Measurements from ENCODE around the gene GULP1.

The GULP1 gene

DNA sequence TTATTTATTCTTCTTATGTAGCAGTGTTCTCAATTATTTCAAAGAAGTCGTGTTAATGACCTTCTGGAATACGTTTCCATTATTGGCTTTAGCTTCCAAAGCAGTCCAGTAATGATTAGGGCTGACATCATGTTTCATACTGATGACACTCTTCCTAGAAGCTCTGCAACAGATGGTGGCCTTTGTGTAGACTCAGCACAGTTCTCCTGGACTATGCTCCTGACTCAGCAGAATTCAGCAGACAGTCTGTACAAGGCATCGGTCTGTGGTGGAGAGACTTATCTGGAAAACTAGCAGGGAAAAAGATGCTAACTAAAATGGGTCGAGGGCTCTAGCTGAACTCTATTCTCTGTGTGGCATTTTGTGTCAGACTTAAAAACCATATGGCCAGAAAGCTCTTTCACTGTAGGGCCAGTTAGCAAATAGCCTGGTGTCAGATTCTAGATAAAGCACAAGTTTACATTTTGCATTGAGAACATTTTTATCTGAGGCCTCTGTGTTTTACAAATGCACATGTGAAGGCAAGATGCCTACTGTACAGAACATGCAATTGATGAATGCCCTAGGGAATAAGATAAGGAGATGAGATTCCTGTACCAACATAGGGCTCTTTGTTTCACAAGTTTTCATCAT is 35.1 kb downstream of the GULP1 start:
- no peak for DNase-seq

DNA sequence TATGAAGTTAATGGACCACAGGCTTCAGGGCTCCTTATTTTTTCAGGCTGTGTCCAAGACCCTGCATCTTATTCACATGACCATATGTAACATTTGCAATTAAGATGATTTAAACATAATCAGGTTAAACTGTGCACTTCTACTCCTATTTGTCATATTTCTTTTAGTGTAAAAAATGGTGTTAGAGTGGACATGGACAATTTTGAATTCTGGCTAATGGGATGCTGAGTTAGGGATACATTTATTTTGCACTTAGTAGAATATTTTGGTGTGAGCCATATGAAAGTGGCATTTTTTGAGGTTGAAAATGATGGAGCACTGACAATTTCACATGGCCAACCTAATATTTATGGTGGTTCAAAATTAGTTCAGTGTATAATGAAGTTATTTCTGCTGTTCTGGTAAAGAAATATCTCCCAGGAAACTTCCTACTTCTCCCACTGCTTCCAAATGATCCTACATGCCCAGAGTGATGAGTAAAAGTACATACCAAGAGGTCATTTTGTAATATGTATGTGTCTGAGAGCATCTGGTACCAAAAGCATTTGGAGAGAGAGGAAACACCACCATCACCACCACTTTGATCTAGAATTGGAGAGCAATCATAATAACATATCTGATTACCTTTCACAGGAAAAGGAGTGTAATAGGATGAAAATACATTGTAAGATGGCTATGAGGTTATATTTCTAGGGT is 36.0 kb downstream of the GULP1 start:
- no peak for DNase-seq

DNA sequence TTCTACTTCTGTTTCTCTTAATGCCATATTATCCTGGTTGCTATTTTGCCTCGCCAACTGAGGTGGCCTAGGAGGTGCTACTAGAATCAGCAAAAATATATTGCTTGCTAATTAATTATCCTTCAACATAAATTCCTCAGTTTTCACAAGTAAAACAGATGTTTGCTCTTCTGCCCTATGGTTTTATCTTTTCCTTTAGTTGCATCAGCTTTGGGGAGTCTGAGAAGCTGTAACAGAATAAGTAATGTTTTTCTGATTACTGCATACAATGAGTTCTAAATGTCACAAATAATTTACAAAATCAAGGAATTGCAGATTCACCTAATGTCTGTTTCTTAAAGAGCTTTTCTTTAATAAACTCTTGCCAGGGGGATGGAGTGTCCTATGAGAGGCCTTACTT is 36.7 kb downstream of the GULP1 start:
- no peak for DNase-seq

DNA sequence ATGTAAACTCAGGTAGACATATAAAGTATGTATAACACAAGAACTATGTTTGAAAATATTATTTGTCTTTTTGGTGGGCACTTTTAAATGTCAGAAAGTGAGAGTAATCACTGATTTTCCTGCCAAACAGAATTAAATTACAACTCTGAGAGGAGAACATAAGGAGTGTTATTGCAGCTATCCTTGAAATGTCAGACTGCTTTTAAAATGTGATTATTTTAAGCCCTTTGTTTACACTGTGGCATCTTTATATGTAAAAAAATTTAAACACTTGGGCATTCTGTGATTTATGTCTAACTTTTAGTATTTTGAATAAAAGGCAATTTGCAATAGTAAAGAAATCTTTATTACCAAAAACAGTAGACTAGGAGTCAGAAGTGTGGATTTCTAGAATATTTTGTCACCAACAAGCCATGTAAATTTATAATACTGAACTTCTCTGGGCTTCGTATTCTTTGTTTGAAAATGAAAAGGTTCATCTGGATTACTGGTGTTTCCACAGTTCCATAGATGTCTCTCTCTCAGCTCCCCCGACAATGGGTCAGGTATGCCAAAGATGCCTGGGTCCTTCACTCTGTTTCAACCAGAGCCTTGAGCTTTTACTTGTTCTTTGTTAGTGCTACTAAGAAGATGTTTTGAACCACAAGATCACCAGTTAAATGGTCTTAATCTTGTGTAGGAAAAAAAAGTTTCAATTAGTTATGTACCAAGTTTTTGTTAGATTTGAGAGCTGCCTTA is 38.8 kb downstream of the GULP1 start:
- DNase-seq = no peak

DNA sequence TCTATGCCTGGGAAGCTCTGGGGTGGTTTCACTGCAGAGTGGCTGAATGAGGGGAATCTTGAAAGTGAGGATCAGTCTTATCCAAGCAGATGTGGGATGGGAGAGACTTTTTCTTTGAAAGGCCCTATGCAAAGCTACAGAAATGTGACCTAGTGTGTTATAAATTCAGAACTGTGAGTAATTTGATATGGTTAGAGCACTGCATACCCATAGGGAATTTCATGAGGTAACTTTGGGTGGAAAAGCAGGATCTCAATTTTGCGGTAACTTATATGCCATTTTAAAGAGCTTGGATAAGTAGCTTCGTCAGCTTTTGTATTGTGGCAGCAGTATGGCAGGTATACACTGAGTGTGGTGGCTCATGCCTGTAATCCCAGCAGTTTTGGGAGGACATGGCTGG is 40.9 kb downstream of the GULP1 start:
- no peak for DNase-seq

DNA sequence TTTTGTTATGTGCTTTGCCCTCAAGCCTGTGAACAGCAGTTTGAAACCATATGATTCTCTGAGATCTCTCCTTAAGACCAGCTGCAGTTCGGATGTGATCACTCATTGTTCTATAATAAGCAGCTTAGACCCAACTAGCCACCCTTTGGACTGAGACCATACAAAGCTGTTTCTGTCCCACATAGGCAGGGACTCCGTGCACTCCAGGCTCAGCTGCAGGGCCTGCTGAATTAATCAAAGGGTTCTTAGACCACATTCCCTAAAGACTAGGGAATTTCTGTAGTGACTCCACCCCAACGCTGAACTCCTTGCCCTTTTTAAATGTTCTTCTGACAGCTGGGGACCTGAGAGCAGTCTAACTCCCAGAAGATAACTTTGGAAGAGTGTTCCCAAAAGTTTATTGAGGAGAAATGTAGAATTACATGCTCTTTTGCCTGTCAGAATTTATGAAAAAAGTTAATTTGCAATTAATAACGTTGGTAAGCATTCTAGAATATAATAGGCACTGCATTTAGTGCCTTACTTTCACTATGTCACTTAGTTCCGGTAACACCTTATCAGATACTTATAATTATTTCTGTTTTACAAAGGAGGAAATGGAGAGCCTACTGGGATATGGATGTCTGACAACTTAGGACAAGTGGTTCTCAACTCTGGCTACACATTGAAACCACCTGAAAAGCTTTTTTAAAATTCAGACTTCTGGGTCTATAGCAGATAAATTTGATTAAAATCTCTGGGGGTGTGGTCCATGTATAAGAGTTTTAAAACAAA is 42.3 kb downstream of the GULP1 start:
- no peak for DNase-seq

DNA sequence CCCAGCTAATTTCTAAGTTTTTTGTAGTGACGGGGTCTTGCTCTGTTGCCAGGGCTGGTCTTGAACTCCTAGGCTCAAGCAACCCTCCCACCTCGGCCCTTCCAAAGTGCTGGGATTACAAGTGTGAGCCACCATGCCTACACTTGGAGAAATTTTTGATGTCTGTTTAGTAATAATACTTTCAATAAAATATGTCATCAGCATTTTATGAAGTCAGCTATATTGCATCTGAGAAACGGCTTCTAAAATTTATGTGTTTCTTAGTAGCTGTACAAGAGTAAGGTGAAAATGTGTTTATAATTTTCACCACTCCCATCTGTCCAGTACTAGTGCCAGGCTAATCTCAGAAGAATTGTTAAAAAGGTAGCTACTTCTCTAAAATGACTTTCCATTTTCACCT is 46.8 kb downstream of the GULP1 start:
- DNase-seq = no peak

DNA sequence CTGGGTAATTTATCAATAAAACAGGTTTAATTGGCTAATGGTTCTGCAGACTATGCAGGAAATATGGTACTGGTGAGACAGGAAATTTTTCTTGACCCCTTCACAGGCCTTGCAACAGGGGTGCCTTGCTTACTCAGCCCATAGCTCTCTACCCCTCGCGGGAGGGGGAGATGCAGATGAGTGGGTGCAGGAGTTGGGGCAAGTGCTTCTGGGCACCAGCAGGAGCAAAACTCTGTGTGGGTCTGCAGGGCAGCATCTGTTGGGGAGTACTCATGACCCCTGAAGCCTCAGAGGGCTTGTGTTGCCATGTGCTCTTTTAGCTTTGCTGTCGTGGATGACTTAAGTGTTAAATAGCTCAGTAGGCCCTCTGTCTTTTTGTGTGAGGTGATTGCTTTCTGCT is 48.6 kb downstream of the GULP1 start:
- no peak for DNase-seq

DNA sequence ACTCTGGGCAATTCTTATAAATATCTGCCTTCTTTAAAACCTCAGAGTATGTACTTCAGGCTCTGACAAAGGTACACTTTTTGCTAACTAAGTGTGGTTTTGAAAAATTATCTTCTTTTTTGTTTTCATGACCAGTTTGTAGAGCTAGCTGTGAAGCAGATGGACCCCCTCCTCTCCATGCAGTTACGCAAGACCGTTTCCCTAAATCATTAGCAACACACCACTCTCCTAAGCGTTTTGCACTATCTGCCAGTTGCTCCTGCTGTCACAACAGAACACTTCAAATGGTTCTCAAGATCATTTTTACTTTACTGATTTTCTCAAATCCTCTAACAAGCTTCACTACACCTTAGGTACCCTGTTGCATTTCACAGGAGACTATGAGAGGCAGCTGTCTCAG is 53.3 kb downstream of the GULP1 start:
- DNase-seq = no peak

DNA sequence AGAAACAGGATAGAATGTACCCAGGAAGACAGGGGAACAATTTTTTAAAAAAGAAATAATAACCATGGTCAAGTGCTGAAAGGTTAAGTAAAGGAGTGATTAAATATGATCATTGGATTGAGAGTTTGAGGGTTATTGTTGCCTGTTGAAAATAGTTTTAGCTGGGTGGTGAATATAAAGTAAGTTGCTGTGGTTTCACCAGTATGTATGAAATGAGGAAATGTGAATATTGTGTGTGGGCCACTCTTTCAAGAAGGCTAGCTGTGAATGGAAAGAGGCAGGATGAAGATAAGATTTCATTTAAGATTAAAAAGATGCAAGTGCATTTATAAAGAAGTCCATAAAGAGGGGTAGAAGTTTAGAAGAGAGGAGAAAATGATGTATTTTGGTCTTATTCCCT is 53.8 kb downstream of the GULP1 start:
- no peak for DNase-seq

DNA sequence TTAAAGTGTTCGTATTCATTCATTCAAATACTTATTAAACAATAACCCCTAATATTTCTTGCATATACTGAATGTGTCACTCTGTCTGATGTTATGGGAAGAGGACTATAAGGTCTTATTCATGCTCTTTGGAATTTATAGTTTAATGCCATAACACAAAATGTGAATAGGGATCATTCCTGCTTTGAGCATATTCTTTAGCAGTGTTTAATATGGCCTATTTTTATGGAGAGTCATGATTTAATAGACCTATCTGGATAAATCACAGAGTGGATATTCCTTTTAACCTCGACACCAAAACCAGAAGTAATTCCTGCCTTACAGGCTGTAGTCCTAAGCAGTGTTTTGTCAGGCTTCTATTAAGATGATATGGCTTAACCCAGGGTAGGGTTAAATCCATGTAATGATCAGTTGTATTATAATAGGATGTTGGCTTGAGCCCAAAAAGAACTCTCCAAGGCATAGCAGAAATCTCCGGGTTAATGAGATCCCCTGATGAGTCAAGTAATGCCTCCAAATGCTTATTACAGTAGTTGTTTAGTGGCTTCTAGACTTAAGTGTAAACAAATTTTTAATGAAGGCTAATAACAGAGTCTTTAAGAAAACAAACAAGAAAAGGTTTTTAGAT is 54.3 kb downstream of the GULP1 start:
- DNase-seq = no peak

DNA sequence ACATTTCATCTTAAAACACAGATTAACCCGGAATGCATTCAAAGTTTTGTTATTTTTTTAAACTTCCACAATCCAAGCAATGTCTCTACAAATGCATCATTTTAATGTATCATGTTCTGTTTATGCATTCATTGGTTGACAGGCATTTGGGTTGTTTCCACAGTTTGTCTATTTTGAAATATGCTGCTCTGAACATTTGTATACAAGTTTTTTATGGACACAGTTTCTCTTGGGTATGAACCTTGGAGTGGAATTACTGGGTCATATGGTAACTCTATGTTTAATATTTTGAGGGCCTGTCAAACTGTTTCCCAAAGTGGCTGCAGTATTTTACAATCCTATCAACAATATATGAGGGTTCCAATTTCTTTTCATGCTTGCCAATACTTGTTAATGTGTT is 57.3 kb downstream of the GULP1 start:
- no peak for DNase-seq

DNA sequence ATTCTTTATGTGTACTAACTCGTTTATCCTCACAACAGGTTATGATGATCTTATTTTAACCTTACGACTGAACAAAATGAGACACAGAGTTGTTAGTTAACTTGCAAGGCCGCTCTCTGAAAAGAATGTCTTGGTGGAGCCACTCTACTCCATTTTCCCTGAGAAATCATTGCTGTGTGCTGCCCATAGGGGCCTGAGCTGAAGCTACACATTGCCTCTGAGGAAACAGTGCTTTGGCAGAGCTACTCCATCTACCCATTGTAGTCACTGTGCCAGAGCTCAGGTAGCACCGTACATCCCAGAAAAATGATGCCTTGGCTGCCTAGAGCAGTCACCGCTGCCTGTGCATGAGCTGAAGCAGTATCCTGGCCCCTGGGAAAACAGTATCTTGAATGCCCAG is 61.6 kb downstream of the GULP1 start:
- no peak for DNase-seq

DNA sequence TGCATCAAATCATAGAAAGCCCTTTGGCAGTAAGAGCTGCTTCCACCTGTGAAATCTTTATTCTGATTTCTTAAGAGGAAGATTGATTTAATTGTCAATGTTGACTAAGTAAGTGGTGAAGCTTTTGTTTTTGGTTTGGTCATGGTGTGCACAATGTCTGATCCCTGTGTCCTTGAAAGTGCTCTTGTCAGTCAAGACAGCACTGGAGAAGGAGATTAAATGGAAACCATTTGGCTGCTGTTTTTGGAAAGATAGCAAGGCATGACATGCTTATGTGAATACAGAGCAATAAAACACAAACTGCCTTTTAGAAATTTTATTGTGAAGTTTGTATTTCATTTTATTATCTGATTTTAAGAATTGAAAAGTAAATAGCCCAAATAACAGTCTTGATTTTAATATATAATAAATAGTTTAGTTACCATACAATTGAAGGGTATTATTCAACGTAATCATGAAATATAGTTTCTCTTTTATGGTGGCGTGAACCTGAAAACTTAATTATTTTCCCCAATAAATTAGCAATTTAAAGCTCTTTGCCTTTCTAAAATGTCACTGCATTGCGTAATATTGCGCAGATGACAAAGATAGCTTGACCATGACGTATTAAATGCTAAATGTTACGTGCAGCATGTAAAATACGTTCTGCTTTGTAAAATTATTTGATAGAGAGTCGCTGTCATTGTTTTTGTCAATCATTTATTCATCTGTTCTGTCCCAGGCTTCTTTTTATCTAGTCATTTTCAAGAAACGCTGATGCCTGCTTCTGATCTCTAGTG is 69.0 kb downstream of the GULP1 start:
- no peak for DNase-seq

DNA sequence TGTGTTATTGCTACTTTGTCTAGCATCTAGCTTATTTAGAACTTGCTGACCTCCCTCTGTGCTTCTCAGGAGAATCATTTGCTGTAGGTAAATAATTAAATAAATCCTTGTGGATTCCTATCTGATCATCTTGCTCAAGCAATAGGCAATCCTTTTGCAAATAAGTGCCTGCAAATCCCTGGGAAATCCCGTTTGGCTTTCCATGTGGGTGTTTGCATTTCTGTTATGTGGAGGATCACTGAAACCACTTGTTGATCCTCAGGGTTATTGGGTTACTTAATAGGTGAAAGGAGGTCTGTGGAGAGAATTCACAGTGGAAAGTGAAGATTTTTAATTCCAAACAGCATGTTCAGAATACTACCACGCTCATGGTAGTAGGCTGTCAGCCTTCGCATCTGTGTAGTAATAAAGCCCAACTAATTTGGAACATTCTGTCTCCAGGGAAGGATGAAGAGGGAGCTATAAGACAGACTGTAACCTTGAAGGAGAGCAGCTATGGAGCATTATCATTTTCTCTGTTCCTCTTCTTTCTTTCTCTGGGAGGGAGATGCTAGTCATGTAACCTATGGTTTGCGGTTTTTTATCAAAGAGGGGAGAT is 72.5 kb downstream of the GULP1 start:
- DNase-seq = no peak

DNA sequence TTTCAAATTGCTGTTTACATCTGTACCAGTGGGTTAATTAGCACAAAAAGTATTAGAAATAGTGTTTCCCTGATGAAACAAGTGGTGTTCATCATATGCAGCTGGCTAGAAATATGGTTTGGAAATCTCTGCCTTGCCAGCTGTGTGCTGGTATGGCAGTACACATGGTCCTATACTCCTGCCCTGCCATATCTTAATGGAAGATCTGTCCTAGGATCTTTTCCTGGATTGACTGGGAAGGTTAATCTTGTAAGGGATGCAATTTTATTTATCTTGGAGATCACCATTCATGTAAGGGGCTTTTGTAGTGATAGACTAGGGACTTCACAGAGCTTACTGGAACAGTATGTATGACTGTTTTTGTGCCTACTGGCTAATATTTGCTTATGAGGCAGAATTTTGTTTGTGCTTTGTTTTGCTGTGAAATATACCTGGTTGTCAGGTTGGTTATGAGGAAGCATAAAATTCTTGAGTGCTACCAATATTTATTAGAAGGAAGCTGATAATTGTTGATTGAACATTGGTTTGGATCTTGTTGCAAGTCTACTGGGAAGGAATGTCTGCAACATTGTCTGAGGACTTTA is 73.5 kb downstream of the GULP1 start:
- DNase-seq = no peak

DNA sequence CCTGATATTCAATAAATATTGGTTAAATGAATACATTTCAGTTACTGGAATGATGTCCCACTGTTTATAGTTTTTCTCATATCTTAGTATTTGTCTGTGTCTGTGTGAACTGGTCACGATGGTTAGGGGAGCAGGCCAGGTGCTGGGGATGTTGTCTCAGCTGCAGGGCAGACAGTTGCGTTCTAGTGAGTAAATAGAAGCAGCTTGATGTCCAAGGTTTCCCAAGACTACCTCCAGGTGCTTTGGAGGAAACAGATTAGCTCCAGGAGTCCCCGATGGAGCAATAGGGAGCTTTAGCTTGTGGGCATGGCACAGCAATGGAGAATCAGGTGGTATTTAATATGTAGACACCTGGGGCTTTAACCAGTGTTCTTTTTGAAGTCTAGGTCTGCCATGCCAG is 75.5 kb downstream of the GULP1 start:
- DNase-seq = no peak

DNA sequence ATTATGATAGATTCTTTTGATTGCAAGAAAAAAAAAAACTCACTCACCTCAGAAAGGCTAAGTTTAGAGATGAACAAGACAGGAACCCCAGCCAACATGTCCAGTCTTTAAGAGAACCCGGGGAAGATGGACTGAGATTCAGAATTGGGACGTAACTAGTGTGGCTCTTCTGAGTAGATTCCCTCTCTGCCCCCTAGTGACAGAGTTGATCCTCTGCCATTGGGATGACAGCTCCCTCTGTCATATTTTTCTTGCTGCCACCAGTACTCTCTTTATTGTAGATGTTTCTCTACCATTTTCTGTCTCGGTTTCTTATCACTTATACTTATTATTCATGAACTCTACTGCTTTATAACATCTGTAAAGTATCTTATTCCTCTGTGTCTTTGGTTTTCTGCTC is 77.7 kb downstream of the GULP1 start:
- DNase-seq = no peak

DNA sequence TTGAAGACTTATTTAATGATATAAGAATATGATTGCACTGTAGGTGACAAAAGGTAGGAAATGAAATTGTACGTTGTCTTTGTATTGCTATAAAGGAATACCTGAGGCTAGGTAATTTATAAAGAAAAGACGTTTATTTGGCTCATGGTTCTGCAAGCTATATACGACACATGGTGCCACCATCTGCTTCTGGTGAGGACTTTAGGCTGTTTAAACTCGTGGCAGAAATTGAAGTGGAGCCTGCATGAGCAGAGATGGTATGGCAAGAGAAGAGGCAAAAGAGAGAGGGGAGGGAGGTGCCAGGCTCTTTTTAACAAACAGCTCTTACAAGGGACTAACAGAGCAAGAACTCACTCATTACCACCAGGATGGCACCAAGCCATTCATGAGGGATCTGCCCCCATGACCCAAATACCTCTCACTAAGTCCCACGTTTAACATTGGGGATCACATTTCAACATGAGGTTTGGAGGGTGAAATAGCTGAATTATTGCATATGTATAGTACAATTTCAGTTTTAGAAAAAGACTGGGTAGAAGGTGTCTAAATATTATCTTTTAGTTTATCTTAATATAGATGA is 86.8 kb downstream of the GULP1 start:
- DNase-seq = no peak

DNA sequence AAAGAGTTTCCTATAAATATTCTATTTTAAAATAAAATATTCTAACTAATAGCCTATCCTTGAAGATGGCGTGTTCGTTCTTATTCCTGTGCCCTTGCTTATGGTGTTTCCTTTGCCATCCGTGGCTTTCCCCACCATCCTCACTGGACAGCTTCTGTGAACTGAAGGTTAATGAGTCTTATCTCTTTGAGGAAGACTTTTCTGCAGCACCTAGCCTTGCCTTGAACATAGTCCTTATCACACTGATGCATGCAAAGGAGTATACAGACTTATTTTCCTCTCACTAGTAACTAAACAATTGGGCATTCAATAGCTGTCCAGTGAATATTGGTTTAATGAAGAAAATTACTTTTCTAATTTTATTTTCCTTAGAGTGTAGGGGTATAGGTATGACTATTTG is 88.1 kb downstream of the GULP1 start:
- DNase-seq = no peak

DNA sequence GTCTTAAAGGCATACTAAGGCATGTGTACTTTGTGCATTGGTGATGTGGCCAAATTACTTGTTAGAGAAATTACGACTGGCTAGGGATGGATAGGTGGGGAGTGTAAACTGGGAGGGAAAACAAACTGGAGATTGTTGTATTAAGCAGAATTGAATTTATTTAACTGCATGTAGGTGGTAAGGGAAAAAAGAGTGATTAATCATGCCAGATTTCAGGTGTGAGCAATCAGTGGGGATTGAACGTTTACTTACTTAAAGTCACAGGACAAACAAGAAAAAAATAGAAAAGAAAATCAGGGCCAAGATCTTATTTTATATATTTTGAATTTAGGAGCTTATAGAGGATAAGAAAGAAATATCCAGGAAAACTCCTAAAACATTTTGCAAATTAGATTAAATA is 88.6 kb downstream of the GULP1 start:
- no peak for DNase-seq

Data from NCI-H2171 (cell line).